ENCODE data around the gene ARRDC3.
A peak's percentile ranks its signal among the peaks of the same experiment; 100 is the strongest.
"Not testable (repeated sequence)": the region's sequence is repeated elsewhere in the genome, so short reads cannot be mapped to it uniquely, and the experiment has no call there.

ARRDC3 gene

DNA sequence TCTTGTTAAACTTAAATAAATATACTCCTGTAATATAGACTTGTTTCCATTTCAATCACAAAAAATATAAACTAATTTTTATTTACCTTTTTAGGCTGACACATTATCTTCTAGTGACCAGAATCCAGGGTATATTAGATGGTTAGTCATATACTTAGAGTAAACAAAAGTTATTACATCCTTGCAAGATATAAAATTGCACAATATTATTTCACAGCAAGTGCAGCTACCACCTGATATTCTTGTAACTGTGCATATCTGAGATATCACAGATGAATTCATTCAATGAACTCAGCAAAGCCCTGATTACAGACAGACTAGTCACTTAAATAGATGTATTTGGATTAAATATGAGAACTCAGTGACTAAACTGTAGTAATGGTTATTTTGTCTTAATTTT is 25.6 kb upstream of the ARRDC3 start:
- H3K4me3 ChIP-seq (ENCODE audit: low read length), result no peak overlapping the region
- no peaks in the 10 kb centered on the region for H3K4me1 ChIP-seq (ENCODE audit: control insufficient read depth, insufficient read depth, low read length)
- H3K9ac ChIP-seq (ENCODE audit: low read length), result no peak overlapping the region
- no peaks in the 10 kb centered on the region for H3K27me3 ChIP-seq (ENCODE audit: control insufficient read depth, insufficient read depth, low read length)
- no peaks in the 10 kb centered on the region for H3K9me3 ChIP-seq (ENCODE audit: control insufficient read depth, low read length)
- no peaks in the 10 kb centered on the region for H3K36me3 ChIP-seq (ENCODE audit: control insufficient read depth, insufficient read depth, low read length)

- no peak overlapping the region for H3K9ac ChIP-seq (ENCODE audit: low read length)
- H3K27me3 ChIP-seq (ENCODE audit: control insufficient read depth, insufficient read depth, low read length), result no peaks in the 10 kb centered on the region
- no peaks in the 10 kb centered on the region for H3K36me3 ChIP-seq (ENCODE audit: control insufficient read depth, insufficient read depth, low read length)
- H3K4me3 ChIP-seq (ENCODE audit: low read length), result no peak overlapping the region
- H3K9me3 ChIP-seq (ENCODE audit: control insufficient read depth, low read length), result no peaks in the 10 kb centered on the region
- no peaks in the 10 kb centered on the region for H3K4me1 ChIP-seq (ENCODE audit: control insufficient read depth, insufficient read depth, low read length)
Measured at GRCh38 chr5:91407204-91407603, 24.1 kb upstream of the ARRDC3 start.

DNA sequence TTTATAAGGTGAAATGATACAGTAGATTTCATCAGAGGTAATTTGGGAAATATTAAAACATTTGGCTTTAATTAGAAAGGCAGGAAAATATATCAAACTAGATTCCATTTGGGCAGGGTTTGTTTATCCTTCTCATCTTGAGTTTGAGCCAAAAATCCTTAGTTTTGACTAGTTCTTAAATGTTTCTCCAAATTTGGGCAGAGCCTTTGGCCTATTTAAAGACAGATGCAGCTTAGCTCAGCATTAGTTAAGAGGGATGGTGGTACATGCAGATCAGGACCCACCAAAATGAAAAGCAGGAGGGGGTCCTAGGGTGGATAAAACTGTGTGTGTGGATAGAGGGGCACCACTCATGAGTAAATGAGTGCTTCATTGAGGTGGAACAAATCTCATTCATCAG is 20.3 kb upstream of the ARRDC3 start:
- Histone ChIP-seq H3K9me3 (ENCODE audit: control insufficient read depth, low read length) (no peaks in the 10 kb centered on the region), H3K9ac (ENCODE audit: low read length) (no peak overlapping the region), H3K4me3 (ENCODE audit: low read length) (no peak overlapping the region), H3K27me3 (ENCODE audit: control insufficient read depth, insufficient read depth, low read length) (no peaks in the 10 kb centered on the region), H3K36me3 (ENCODE audit: control insufficient read depth, insufficient read depth, low read length) (no peaks in the 10 kb centered on the region), H3K4me1 (ENCODE audit: control insufficient read depth, insufficient read depth, low read length) (no peaks in the 10 kb centered on the region)

DNA sequence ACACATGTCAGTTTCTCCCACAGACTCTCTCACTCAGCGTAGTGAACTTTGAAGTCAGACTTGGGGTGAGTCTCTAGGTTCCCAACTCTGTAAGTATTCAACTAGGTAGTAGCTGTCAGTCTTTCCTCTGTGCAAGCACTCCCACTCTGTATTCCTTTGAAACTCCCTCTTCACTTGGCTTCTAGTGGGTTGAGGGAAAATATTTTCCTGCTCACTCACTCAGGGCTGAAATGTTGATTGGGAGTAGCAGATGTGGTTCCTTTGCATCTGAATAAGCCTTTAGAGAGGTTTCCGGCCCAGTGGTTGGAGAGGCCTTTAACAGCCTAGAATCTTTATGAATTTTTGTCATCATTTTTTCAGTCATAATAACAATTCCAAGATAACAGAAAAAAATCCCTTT is 18.1 kb upstream of the ARRDC3 start:
- Histone ChIP-seq H3K4me3 (ENCODE audit: low read length) (no peak overlapping the region), H3K36me3 (ENCODE audit: control insufficient read depth, insufficient read depth, low read length) (no peaks in the 10 kb centered on the region), H3K9ac (ENCODE audit: low read length) (no peak overlapping the region), H3K27me3 (ENCODE audit: control insufficient read depth, insufficient read depth, low read length) (no peaks in the 10 kb centered on the region), H3K9me3 (ENCODE audit: control insufficient read depth, low read length) (no peaks in the 10 kb centered on the region), H3K4me1 (ENCODE audit: control insufficient read depth, insufficient read depth, low read length) (no peaks in the 10 kb centered on the region)

DNA sequence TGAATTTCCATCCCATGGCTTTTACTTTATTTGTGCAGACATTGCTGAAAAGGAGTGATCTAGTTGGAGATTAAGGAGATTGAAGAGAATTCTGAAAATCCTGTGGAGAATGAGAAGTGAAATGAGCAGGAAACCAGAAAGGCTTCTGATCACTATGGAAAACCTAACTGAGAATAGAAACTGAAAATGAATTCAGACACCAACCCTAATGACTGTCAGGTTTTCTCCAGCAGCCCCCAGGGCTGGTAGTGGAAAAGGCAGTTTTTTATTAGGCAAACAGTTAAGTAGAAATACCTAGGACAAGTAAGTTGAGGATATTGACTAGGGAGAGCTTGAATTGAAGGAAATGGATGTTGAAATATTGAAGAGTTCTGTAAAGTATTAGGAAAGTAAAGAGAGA is 14.7 kb upstream of the ARRDC3 start:
- H3K9me3 ChIP-seq (ENCODE audit: control insufficient read depth, low read length), result no peaks in the 10 kb centered on the region

DNA sequence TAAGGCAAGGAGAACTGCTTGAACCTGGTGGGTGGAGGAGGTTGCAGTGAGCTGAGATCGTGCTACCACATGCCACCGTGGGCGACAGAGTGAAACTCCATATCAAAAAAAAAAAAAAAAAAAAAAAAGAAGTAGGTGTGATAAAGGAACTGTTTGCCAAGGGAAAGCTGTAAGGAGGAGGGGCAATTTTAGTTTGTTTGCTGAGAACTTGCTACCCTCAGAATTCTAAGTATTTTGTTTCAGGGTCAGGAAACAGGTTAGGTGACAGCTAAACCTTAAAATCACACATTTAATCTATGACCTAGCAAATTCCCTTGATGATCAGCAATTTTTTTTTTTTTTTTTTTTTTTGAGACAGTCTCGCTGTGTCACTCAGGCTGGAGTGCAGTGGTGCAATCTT is 7.2 kb upstream of the ARRDC3 start:
- no peaks in the 10 kb centered on the region for H3K27me3 ChIP-seq (ENCODE audit: control insufficient read depth, insufficient read depth, low read length)
- H3K4me3 ChIP-seq (ENCODE audit: low read length), result no peak overlapping the region
- H3K9me3 ChIP-seq (ENCODE audit: control insufficient read depth, low read length), result no peaks in the 10 kb centered on the region
- no peaks in the 10 kb centered on the region for H3K36me3 ChIP-seq (ENCODE audit: control insufficient read depth, insufficient read depth, low read length)
- no peak overlapping the region for H3K9ac ChIP-seq (ENCODE audit: low read length)
- H3K4me1 ChIP-seq (ENCODE audit: control insufficient read depth, insufficient read depth, low read length), result no peaks in the 10 kb centered on the region

More for the DNA sequence above, 14.7 kb upstream of the ARRDC3 start:
- Histone ChIP-seq H3K4me1 (ENCODE audit: control insufficient read depth, insufficient read depth, low read length) (no peaks in the 10 kb centered on the region), H3K27me3 (ENCODE audit: control insufficient read depth, insufficient read depth, low read length) (no peaks in the 10 kb centered on the region), H3K36me3 (ENCODE audit: control insufficient read depth, insufficient read depth, low read length) (no peaks in the 10 kb centered on the region), H3K9ac (ENCODE audit: low read length) (no peak overlapping the region), H3K4me3 (ENCODE audit: low read length) (no peak overlapping the region)

DNA sequence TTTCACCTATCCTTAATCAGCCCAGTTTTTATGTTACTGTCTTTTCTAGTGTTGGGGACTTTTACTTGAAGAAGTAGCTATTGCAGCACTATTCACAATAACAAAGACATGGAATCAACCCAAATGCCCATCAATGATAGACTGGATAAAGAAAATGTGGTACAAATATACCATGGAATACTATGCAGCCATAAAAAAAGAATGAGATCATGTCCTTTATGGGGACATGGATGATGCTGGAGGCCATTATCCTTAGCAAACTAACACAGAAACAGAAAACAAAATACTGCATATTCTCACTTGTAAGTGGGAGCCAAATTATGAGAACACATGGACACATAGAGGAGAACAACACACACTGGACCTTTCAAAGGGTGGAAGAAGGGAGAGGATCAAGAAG is 6.4 kb upstream of the ARRDC3 start:
- not testable (repeated sequence) for H3K4me3 ChIP-seq (ENCODE audit: low read length); H3K27me3 ChIP-seq (ENCODE audit: control insufficient read depth, insufficient read depth, low read length)

DNA sequence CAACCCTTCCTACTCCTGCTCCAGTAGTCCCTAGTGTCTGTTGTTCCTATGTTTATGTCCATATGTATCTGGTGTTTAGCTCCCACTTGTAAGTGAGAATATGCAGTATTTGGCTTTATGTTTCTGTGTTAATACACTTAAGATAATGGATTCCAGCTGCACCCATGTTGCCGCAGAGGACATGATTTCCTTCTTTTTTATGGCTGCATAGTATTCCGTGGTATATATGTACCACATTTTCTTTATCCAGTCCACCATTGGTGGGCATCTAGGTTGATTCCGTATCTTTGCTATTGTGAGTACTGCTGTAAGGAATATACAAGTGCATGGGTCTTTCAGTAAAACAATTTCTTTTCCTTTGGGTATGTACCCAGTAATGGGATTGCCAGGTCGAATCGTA is 5.2 kb upstream of the ARRDC3 start:
- no peak overlapping the region for H3K4me3 ChIP-seq (ENCODE audit: low read length)
- no peaks in the 10 kb centered on the region for H3K27me3 ChIP-seq (ENCODE audit: control insufficient read depth, insufficient read depth, low read length)
- H3K4me1 ChIP-seq (ENCODE audit: control insufficient read depth, insufficient read depth, low read length), result no peaks in the 10 kb centered on the region
- no peaks in the 10 kb centered on the region for H3K9me3 ChIP-seq (ENCODE audit: control insufficient read depth, low read length)
- H3K9ac ChIP-seq (ENCODE audit: low read length), result no peak overlapping the region
- H3K36me3 ChIP-seq (ENCODE audit: control insufficient read depth, insufficient read depth, low read length), result no peaks in the 10 kb centered on the region

More for the DNA sequence above, 6.4 kb upstream of the ARRDC3 start:
- H3K4me1 ChIP-seq (ENCODE audit: control insufficient read depth, insufficient read depth, low read length); H3K9ac ChIP-seq (ENCODE audit: low read length); H3K9me3 ChIP-seq (ENCODE audit: control insufficient read depth, low read length); H3K36me3 ChIP-seq (ENCODE audit: control insufficient read depth, insufficient read depth, low read length): not testable (repeated sequence)

DNA sequence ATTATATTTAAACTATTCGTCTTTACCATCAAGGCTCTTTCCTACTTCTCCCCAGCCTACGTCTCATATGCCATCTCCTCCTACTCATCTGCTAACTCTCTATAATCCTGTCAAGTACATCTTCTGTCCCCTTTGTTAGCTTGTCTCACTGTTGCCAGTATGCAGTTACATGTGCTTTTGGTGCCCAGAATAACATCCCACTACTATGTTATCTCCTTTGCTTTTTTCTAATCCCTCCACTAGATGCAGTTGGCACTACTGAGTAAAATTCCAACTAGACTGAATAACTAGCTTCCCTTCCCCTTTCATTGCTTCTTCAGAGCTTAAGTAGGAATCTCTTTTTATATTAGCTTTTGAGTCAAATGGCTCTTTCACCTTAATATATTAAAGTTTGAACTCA is 3.0 kb upstream of the ARRDC3 start:
- H3K36me3 ChIP-seq (ENCODE audit: control insufficient read depth, insufficient read depth, low read length), result no peaks in the 10 kb centered on the region
- H3K4me1 ChIP-seq (ENCODE audit: control insufficient read depth, insufficient read depth, low read length), result no peaks in the 10 kb centered on the region
- no peaks in the 10 kb centered on the region for H3K27me3 ChIP-seq (ENCODE audit: control insufficient read depth, insufficient read depth, low read length)
- H3K4me3 ChIP-seq (ENCODE audit: low read length), result no peak overlapping the region
- no peaks in the 10 kb centered on the region for H3K9me3 ChIP-seq (ENCODE audit: control insufficient read depth, low read length)
- no peak overlapping the region for H3K9ac ChIP-seq (ENCODE audit: low read length)

- H3K36me3 ChIP-seq (ENCODE audit: control insufficient read depth, insufficient read depth, low read length); H3K4me3 ChIP-seq (ENCODE audit: low read length); H3K9ac ChIP-seq (ENCODE audit: low read length); H3K27me3 ChIP-seq (ENCODE audit: control insufficient read depth, insufficient read depth, low read length); H3K9me3 ChIP-seq (ENCODE audit: control insufficient read depth, low read length); H3K4me1 ChIP-seq (ENCODE audit: control insufficient read depth, insufficient read depth, low read length): not testable (repeated sequence)
Measured at GRCh38 chr5:91385596-91385995, 2.5 kb upstream of the ARRDC3 start.

- H3K27me3 ChIP-seq (ENCODE audit: control insufficient read depth, insufficient read depth, low read length), result no peaks in the 10 kb centered on the region
Measured at GRCh38 chr5:91384671-91385430, 1.7 kb upstream of the ARRDC3 start.

GRCh38 chr5:91383956-91384300 is 811 bp upstream of the ARRDC3 start:
- Histone ChIP-seq H3K9me3 (ENCODE audit: control insufficient read depth, low read length) (no peaks in the 10 kb centered on the region), H3K4me3 (ENCODE audit: low read length) (peak overlapping the region; percentile 94), H3K9ac (ENCODE audit: low read length) (peak overlapping the region; percentile 100), H3K4me1 (ENCODE audit: control insufficient read depth, insufficient read depth, low read length) (no peaks in the 10 kb centered on the region), H3K36me3 (ENCODE audit: control insufficient read depth, insufficient read depth, low read length) (no peaks in the 10 kb centered on the region), H3K27me3 (ENCODE audit: control insufficient read depth, insufficient read depth, low read length) (no peaks in the 10 kb centered on the region)

More at GRCh38 chr5:91384671-91385430, 1.7 kb upstream of the ARRDC3 start:
- Histone ChIP-seq H3K9ac (ENCODE audit: low read length) (peak overlapping the region; percentile 100), H3K4me1 (ENCODE audit: control insufficient read depth, insufficient read depth, low read length) (no peaks in the 10 kb centered on the region), H3K9me3 (ENCODE audit: control insufficient read depth, low read length) (no peaks in the 10 kb centered on the region), H3K4me3 (ENCODE audit: low read length) (peak overlapping the region; percentile 94), H3K36me3 (ENCODE audit: control insufficient read depth, insufficient read depth, low read length) (no peaks in the 10 kb centered on the region)

- Histone ChIP-seq H3K4me3 (ENCODE audit: low read length) (peak overlapping the region; percentile 94), H3K9me3 (ENCODE audit: control insufficient read depth, low read length) (no peaks in the 10 kb centered on the region), H3K36me3 (ENCODE audit: control insufficient read depth, insufficient read depth, low read length) (no peaks in the 10 kb centered on the region), H3K9ac (ENCODE audit: low read length) (peak overlapping the region; percentile 100), H3K4me1 (ENCODE audit: control insufficient read depth, insufficient read depth, low read length) (peaks cover 8% of the 10 kb centered on the region), H3K27me3 (ENCODE audit: control insufficient read depth, insufficient read depth, low read length) (no peaks in the 10 kb centered on the region)
Measured at GRCh38 chr5:91382530-91383026, 539 bp downstream of the ARRDC3 start.

Data from mucosa of stomach (tissue), 1 donor.